ENCODE data around the gene PRKN. TPM values are rescaled to one million over a fixed set of nuclear protein-coding genes. Genes with fewer than 3 reads are reported as not detected.

PRKN gene
- polyA plus RNA-seq, 1 donor from 2014 or later, result 1.2 TPM

DNA sequence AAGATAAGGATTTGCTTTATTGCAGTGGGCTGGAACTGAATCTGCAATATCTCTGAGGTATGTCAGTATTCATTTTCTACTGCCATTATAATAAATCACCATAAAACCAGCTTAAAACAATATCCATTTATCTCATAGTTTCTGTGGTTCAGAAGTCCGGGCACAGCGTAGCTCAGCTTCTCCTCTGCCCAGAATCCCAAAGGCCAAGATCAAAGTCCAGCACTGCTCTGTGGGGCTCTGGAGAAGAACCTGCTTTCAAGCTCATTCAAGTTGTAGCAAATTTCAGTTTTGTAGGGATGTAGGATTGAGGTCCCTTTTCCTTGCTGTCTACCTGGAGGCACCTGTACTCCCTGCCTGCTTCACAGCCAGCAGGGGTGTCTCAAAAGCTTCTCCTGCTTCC lies 1113.9 kb downstream of the PRKN start:
- Histone ChIP-seq H3K27ac (ENCODE audit: low read length) (no peak overlapping the region), H4K20me1 (ENCODE audit: insufficient read depth) (no peaks in the 10 kb centered on the region), H3K79me2 (replicated peaks; ENCODE audit: insufficient read depth, low read length) (no peaks in the 10 kb centered on the region), H3K9me3 (ENCODE audit: low read length) (peaks cover 10% of the 10 kb centered on the region), H3K4me2 (ENCODE audit: low read length) (no peak overlapping the region), H3K36me3 (ENCODE audit: insufficient read depth, low read length) (no peaks in the 10 kb centered on the region), H3K9me2 (ENCODE audit: insufficient read depth, low read length) (no peaks in the 10 kb centered on the region), H3K9ac (ENCODE audit: low read length) (no peak overlapping the region), H3K27me3 (ENCODE audit: insufficient read depth, low read depth, low read length) (no peaks in the 10 kb centered on the region), H2AFZ (ENCODE audit: low read depth, low read length) (no peak overlapping the region), H3K4me3 (ENCODE audit: low read length) (no peak overlapping the region), H3F3A (ENCODE audit: insufficient read depth, low read length, poor library complexity, severe bottlenecking) (no peaks in the 10 kb centered on the region)
- TF ChIP-seq, protein P1, sequence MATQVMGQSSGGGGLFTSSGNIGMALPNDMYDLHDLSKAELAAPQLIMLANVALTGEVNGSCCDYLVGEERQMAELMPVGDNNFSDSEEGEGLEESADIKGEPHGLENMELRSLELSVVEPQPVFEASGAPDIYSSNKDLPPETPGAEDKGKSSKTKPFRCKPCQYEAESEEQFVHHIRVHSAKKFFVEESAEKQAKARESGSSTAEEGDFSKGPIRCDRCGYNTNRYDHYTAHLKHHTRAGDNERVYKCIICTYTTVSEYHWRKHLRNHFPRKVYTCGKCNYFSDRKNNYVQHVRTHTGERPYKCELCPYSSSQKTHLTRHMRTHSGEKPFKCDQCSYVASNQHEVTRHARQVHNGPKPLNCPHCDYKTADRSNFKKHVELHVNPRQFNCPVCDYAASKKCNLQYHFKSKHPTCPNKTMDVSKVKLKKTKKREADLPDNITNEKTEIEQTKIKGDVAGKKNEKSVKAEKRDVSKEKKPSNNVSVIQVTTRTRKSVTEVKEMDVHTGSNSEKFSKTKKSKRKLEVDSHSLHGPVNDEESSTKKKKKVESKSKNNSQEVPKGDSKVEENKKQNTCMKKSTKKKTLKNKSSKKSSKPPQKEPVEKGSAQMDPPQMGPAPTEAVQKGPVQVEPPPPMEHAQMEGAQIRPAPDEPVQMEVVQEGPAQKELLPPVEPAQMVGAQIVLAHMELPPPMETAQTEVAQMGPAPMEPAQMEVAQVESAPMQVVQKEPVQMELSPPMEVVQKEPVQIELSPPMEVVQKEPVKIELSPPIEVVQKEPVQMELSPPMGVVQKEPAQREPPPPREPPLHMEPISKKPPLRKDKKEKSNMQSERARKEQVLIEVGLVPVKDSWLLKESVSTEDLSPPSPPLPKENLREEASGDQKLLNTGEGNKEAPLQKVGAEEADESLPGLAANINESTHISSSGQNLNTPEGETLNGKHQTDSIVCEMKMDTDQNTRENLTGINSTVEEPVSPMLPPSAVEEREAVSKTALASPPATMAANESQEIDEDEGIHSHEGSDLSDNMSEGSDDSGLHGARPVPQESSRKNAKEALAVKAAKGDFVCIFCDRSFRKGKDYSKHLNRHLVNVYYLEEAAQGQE (IDR thresholded peaks at IDR 0.05; ENCODE audit: borderline replicate concordance), result no peak
- TF ChIP-seq TAF1 (IDR thresholded peaks at IDR 0.05; ENCODE audit: low read depth) (no peak), SMC3 (conservative IDR thresholded peaks at IDR 0.05; ENCODE audit: poor library complexity) (no peak), EZH2 (IDR thresholded peaks at IDR 0.05; ENCODE audit: borderline replicate concordance, insufficient read depth, low read length, poor library complexity, severe bottlenecking) (no peak), EP300 (conservative IDR thresholded peaks at IDR 0.05; ENCODE audit: poor library complexity, severe bottlenecking) (no peak), POLR2AphosphoS5 (IDR thresholded peaks at IDR 0.05) (no peak), RAD21 (conservative IDR thresholded peaks at IDR 0.05) (no peak), MXI1 (conservative IDR thresholded peaks at IDR 0.05; ENCODE audit: poor library complexity, severe bottlenecking) (no peak)
- TF ChIP-seq, protein P2, sequence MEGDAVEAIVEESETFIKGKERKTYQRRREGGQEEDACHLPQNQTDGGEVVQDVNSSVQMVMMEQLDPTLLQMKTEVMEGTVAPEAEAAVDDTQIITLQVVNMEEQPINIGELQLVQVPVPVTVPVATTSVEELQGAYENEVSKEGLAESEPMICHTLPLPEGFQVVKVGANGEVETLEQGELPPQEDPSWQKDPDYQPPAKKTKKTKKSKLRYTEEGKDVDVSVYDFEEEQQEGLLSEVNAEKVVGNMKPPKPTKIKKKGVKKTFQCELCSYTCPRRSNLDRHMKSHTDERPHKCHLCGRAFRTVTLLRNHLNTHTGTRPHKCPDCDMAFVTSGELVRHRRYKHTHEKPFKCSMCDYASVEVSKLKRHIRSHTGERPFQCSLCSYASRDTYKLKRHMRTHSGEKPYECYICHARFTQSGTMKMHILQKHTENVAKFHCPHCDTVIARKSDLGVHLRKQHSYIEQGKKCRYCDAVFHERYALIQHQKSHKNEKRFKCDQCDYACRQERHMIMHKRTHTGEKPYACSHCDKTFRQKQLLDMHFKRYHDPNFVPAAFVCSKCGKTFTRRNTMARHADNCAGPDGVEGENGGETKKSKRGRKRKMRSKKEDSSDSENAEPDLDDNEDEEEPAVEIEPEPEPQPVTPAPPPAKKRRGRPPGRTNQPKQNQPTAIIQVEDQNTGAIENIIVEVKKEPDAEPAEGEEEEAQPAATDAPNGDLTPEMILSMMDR (IDR thresholded peaks at IDR 0.05; ENCODE audit: poor library complexity, severe bottlenecking), result no peak

DNA sequence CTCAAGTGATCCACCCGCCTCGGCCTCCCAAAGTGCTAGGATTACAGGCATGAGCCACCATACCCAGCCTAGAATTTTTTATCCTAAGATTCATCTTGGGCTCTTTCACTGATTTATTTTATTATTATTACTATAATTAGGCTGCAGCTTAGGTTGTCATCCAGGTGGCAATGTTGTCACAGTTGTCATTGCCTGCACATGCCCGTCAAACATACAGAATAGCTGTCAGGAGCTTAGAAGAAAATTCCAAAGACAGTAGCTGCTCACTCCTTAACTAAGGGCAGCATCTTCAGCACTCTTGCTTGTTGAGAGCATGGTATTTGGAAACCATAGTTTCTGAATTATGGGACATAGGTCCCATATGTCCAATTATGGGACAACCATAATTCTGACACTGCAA lies 1118.8 kb downstream of the PRKN start:
- Histone ChIP-seq H3F3A (ENCODE audit: insufficient read depth, low read length, poor library complexity, severe bottlenecking) (no peaks in the 10 kb centered on the region), H2AFZ (ENCODE audit: low read depth, low read length) (no peak overlapping the region), H3K79me2 (replicated peaks; ENCODE audit: insufficient read depth, low read length) (no peaks in the 10 kb centered on the region), H3K4me3 (ENCODE audit: low read length) (no peak overlapping the region), H3K36me3 (ENCODE audit: insufficient read depth, low read length) (no peaks in the 10 kb centered on the region), H3K4me2 (ENCODE audit: low read length) (no peak overlapping the region), H3K9me2 (ENCODE audit: insufficient read depth, low read length) (no peaks in the 10 kb centered on the region), H4K20me1 (ENCODE audit: insufficient read depth) (no peaks in the 10 kb centered on the region), H3K27ac (ENCODE audit: low read length) (no peak overlapping the region), H3K27me3 (ENCODE audit: insufficient read depth, low read depth, low read length) (no peaks in the 10 kb centered on the region), H3K9ac (ENCODE audit: low read length) (no peak overlapping the region), H3K9me3 (ENCODE audit: low read length) (peaks cover 10% of the 10 kb centered on the region)
- TF ChIP-seq, protein P2 (IDR thresholded peaks at IDR 0.05; ENCODE audit: poor library complexity, severe bottlenecking), result no peak
- peak; percentile 70 for TF ChIP-seq POLR2AphosphoS5 (IDR thresholded peaks at IDR 0.05)
- peak; percentile 29 for TF ChIP-seq RAD21 (conservative IDR thresholded peaks at IDR 0.05)
- peak; percentile 83 for TF ChIP-seq EP300 (conservative IDR thresholded peaks at IDR 0.05; ENCODE audit: poor library complexity, severe bottlenecking)
- no peak for TF ChIP-seq TAF1 (IDR thresholded peaks at IDR 0.05; ENCODE audit: low read depth)

Measured in neural cell (in vitro differentiated cells).